Left lung (tissue), 10 donors: ENCODE results near the gene DMD. TPM values are rescaled to one million over a fixed set of nuclear protein-coding genes. Genes with fewer than 3 reads are reported as not detected.

Source experiments
- ATAC-seq: fragments of 200-7000 bp; cut with Tn5 transposase; one replicate; pipeline ENCODE4 v1.9.1; 2020; ENCODE audit warnings: moderate library complexity
- DNase-seq, 4 donors: peaks; one replicate each; pipeline ENCODE4 v3.0.0-alpha.2; 2013 to 2020
- H3K27ac ChIP-seq, 2 donors: fragments of 200-600 bp; sonication (generic) in 1 of 2; one replicate each; pipeline versions ENCODE4 v1.5.0 to v1.8.0; 2020 to 2021
- H3K27me3 ChIP-seq, 2 donors: fragments of 200-600 bp; sonication (generic) in 1 of 2; one replicate each; pipeline versions ENCODE4 v1.5.0 to v1.8.0; 2020 to 2021
- H3K36me3 ChIP-seq, 2 donors: fragments of 200-600 bp; sonication (generic) in 1 of 2; one replicate each; pipeline versions ENCODE4 v1.5.0 to v1.8.0; 2020 to 2021
- H3K4me1 ChIP-seq, 2 donors: fragments of 200-600 bp; one replicate each; pipeline ENCODE4 v1.8.0; 2021
- H3K4me3 ChIP-seq, 2 donors: fragments of 200-600 bp; sonication (generic) in 1 of 2; one replicate each; pipeline versions ENCODE4 v1.5.0 to v1.8.0; 2020 to 2021; ENCODE audit warnings: mild to moderate bottlenecking in 1 of 2
- H3K9me3 ChIP-seq, 2 donors: fragments of 200-600 bp; sonication (generic) in 1 of 2; one replicate each; pipeline versions ENCODE4 v1.5.0 to v1.8.0; 2020 to 2021
- CTCF ChIP-seq, 2 donors: fragments of 200-600 bp; sonication (generic) in 1 of 2; IDR thresholded peaks; one replicate each; pipeline versions ENCODE4 v1.5.0 to v1.8.0; 2021; ENCODE audit warnings: antibody characterized with exemption in 2 of 2
- intact Hi-C, 2 donors: fragments of 100-400 bp; cut with DNase I; formaldehyde crosslinking; loops; one replicate each; pipeline versions ENCODE4 v1.11.2 to v1.14.2; 2022
- polyA plus RNA-seq, 6 donors: library from polyadenylated mRNA; unstranded; fragments of 120-200 nt; gene quantifications; one replicate each; pipeline ENCODE4 v1.2.1, GENCODE V29; 2013; ENCODE audit not compliant: insufficient read length in 6 of 6
- total RNA-seq, 2 donors: library from RNA; stranded (reverse); fragmentation: NEBNext Ultra II Directional; extraction: Animal tissue kit (Norgen Biotek cat#: 25700); gene quantifications; one replicate each; pipeline ENCODE4 v1.2.1, GENCODE V29; 2021
- donor health status: DM: no; HTN: yes; CAD: no.
- donor health status: DM: no; HTN: no; CAD: no.

Gene DMD
- total and polyA plus RNA-seq, 8 donors: 16.6 to 68.8 (median 54.0) TPM

GRCh38 chrX:31715675-31716074 lies 1495.7 kb downstream of the DMD start:
- Histone ChIP-seq H3K4me1 (no peaks in the 10 kb centered on the region), H3K27me3 (peaks cover 0 to 5% of the 10 kb centered on the region in 2 donors), H3K36me3 (no peaks in the 10 kb centered on the region), H3K9me3 (no peaks in the 10 kb centered on the region), H3K27ac (no peak overlapping the region), H3K4me3 (no peak overlapping the region)
- ATAC-seq: peak; percentile 62
- intact Hi-C loops: no loop called here
- TF ChIP-seq CTCF (IDR thresholded peaks at IDR 0.05): no peak
- no peak for DNase-seq

- H3K9me3 ChIP-seq: no peaks in the 10 kb centered on the region
- intact Hi-C loops: no loop called here
- no peaks in the 10 kb centered on the region for H3K36me3 ChIP-seq
- DNase-seq: no peak
- no peaks in the 10 kb centered on the region for H3K4me1 ChIP-seq
- no peak overlapping the region for H3K27ac ChIP-seq
- TF ChIP-seq CTCF (IDR thresholded peaks at IDR 0.05): no peak
- no peak overlapping the region for H3K4me3 ChIP-seq
- H3K27me3 ChIP-seq: peaks cover 0 to 2% of the 10 kb centered on the region in 2 donors
- no peak for ATAC-seq
These were observed 1496.6 kb downstream of the DMD start for GRCh38 chrX:31714797-31715196.

GRCh38 chrX:31713120-31713519 lies 1498.2 kb downstream of the DMD start:
- TF ChIP-seq CTCF (IDR thresholded peaks at IDR 0.05): no peak
- H3K9me3 ChIP-seq: no peaks in the 10 kb centered on the region
- no peaks in the 10 kb centered on the region for H3K27me3 ChIP-seq
- H3K27ac ChIP-seq: no peak overlapping the region
- no peak overlapping the region for H3K4me3 ChIP-seq
- intact Hi-C loops: no loop called here
- no peak for ATAC-seq
- no peaks in the 10 kb centered on the region for H3K36me3 ChIP-seq
- H3K4me1 ChIP-seq: no peaks in the 10 kb centered on the region
- DNase-seq: no peak

GRCh38 chrX:31711166-31711565 lies 1500.2 kb downstream of the DMD start:
- H3K27me3 ChIP-seq: no peaks in the 10 kb centered on the region
- intact Hi-C loops: no loop called here
- ATAC-seq (no peak), DNase-seq (no peak)
- no peak overlapping the region for H3K4me3 ChIP-seq
- H3K36me3 ChIP-seq: no peaks in the 10 kb centered on the region
- no peaks in the 10 kb centered on the region for H3K9me3 ChIP-seq
- no peaks in the 10 kb centered on the region for H3K4me1 ChIP-seq
- no peak overlapping the region for H3K27ac ChIP-seq
- no peak for TF ChIP-seq CTCF (IDR thresholded peaks at IDR 0.05)

GRCh38 chrX:31708116-31708515 lies 1503.2 kb downstream of the DMD start:
- H3K27ac ChIP-seq: no peak overlapping the region
- H3K9me3 ChIP-seq: no peaks in the 10 kb centered on the region
- DNase-seq: no peak
- ATAC-seq: no peak
- no peaks in the 10 kb centered on the region for H3K4me1 ChIP-seq
- TF ChIP-seq CTCF (IDR thresholded peaks at IDR 0.05): no peak
- no peak overlapping the region for H3K4me3 ChIP-seq
- no peaks in the 10 kb centered on the region for H3K36me3 ChIP-seq
- intact Hi-C loops: no loop called here
- no peaks in the 10 kb centered on the region for H3K27me3 ChIP-seq
